Mammary epithelial cell (primary cell): ENCODE measurements around the gene XCR1.
"Not testable (repeated sequence)": the region's sequence is repeated elsewhere in the genome, so short reads cannot be mapped to it uniquely, and the experiment has no call there.

Experiments used
- CTCF ChIP-seq, 2 donors: IDR thresholded peaks in 1 of 2; conservative IDR thresholded peaks in 1 of 2; 2 replicates each; pipeline ENCODE4 v1.5.1; 2011 to 2012; ENCODE audit warnings: inconsistent platforms in 2 of 2, low read length in 2 of 2, mild to moderate bottlenecking in 2 of 2, control low read depth in 1 of 2, low read depth in 1 of 2; ENCODE audit not compliant: insufficient read depth in 1 of 2; ENCODE audit errors: extremely low read depth in 1 of 2
- EZH2 ChIP-seq: IDR thresholded peaks from 2 replicates; pipeline ENCODE4 v1.6.1; 2012; ENCODE audit warnings: low read length, inconsistent platforms, borderline replicate concordance

- TF ChIP-seq CTCF (conservative IDR thresholded peaks at IDR 0.05 in 1 of 2, IDR thresholded peaks at IDR 0.05 in 1 of 2; ENCODE audit: extremely low read depth in 1 of 2, insufficient read depth in 1 of 2, low read depth in 1 of 2, low read length in 2 of 2); EZH2: not testable (repeated sequence)
Measured at GRCh38 chr3:46003706-46004105, 23.6 kb downstream of the XCR1 start.
